ENCODE data around the gene GINM1.

- TF ChIP-seq EP300 (IDR thresholded peaks at IDR 0.05; ENCODE audit: borderline replicate concordance in 1 of 2, low read depth in 2 of 2, low read length in 2 of 2) (no peak), CEBPB (IDR thresholded peaks at IDR 0.05; ENCODE audit: low read depth, low read length) (no peak), RAD21 (IDR thresholded peaks at IDR 0.05 in 1 of 2, conservative IDR thresholded peaks at IDR 0.05 in 1 of 2; ENCODE audit: low read depth in 2 of 2, low read length in 2 of 2) (no peak; a peak in 1 of 4 replicates), EZH2 (IDR thresholded peaks at IDR 0.05; ENCODE audit: low read depth, low read length, severe bottlenecking) (no peak)
- TF ChIP-seq, protein P1, sequence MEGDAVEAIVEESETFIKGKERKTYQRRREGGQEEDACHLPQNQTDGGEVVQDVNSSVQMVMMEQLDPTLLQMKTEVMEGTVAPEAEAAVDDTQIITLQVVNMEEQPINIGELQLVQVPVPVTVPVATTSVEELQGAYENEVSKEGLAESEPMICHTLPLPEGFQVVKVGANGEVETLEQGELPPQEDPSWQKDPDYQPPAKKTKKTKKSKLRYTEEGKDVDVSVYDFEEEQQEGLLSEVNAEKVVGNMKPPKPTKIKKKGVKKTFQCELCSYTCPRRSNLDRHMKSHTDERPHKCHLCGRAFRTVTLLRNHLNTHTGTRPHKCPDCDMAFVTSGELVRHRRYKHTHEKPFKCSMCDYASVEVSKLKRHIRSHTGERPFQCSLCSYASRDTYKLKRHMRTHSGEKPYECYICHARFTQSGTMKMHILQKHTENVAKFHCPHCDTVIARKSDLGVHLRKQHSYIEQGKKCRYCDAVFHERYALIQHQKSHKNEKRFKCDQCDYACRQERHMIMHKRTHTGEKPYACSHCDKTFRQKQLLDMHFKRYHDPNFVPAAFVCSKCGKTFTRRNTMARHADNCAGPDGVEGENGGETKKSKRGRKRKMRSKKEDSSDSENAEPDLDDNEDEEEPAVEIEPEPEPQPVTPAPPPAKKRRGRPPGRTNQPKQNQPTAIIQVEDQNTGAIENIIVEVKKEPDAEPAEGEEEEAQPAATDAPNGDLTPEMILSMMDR (IDR thresholded peaks at IDR 0.05; ENCODE audit: control extremely low read depth in 1 of 3, insufficient read depth in 1 of 3, low read depth in 1 of 3, low read length in 3 of 3), result peak; percentile 25 to 39 (median 32); a peak in 3 of 4 replicates
Observed at GRCh38 chr6:149560736-149561135, 5.4 kb upstream of the GINM1 start.

All from H1 (cell line).